HepG2 (cell line): ENCODE measurements around the gene AURKA. TPM values are rescaled to one million over a fixed set of nuclear protein-coding genes. Genes with fewer than 3 reads are reported as not detected.

Source experiments
- ARID5B ChIP-seq: IDR thresholded peaks from 2 replicates; pipeline ENCODE4 v1.4.0; 2020; ENCODE audit warnings: mild to moderate bottlenecking, missing genetic modification reagents
- EZH2 ChIP-seq: conservative IDR thresholded peaks from 2 replicates; pipeline ENCODE4 v1.6.1; 2012; ENCODE audit warnings: mild to moderate bottlenecking, low read depth, low read length, moderate library complexity
- KDM3A ChIP-seq: IDR thresholded peaks from 2 replicates; pipeline ENCODE4 v1.6.1; 2018; ENCODE audit warnings: low read depth, missing compliant biosample characterization
- KDM5A ChIP-seq: fragments of 200-600 bp; sonication (generic); IDR thresholded peaks from 2 replicates; pipeline ENCODE4 v1.7.0; 2018; ENCODE audit warnings: antibody characterized with exemption, mild to moderate bottlenecking, low read length, borderline replicate concordance
- POGZ ChIP-seq: sonication (generic); formaldehyde crosslinking; IDR thresholded peaks from 2 replicates; pipeline ENCODE4 v1.4.0; 2020; ENCODE audit warnings: mild to moderate bottlenecking, missing genetic modification reagents
- RAD21 ChIP-seq: fragments of 450-650 bp; formaldehyde crosslinking; IDR thresholded peaks from 2 replicates; pipeline ENCODE4 v1.5.0; 2020; ENCODE audit warnings: mild to moderate bottlenecking
- SIN3B ChIP-seq: fragments of 150-350 bp; IDR thresholded peaks from 2 replicates; pipeline ENCODE4 v1.6.1; 2014; ENCODE audit warnings: low read length
- STAG1 ChIP-seq: sonication (generic); formaldehyde crosslinking; IDR thresholded peaks from 2 replicates; pipeline ENCODE4 v1.4.0; 2020; ENCODE audit warnings: missing genetic modification reagents
- USF2 ChIP-seq, 2 experiments: sonication (generic) in 1 of 2; formaldehyde crosslinking in 1 of 2; IDR thresholded peaks; 2 replicates each; pipeline versions ENCODE4 v1.5.1 to v1.6.1; 2011 to 2020; ENCODE audit warnings: borderline replicate concordance in 1 of 2, low read depth in 1 of 2, low read length in 1 of 2, mild to moderate bottlenecking in 1 of 2, missing genetic modification reagents in 1 of 2, moderate library complexity in 1 of 2
- ZBTB40 ChIP-seq, 2 experiments: fragments of 450-650 bp in 1 of 2; sonication (generic) in 1 of 2; formaldehyde crosslinking in 1 of 2; IDR thresholded peaks; 2 replicates each; pipeline versions ENCODE4 v1.6.1 to v1.8.0; 2016 to 2022; ENCODE audit warnings: antibody characterized with exemption in 1 of 2, mild to moderate bottlenecking in 1 of 2, missing genetic modification reagents in 1 of 2
- ZFP36 ChIP-seq: fragments of 150-350 bp; IDR thresholded peaks from 2 replicates; pipeline ENCODE4 v1.6.1; 2018; ENCODE audit warnings: borderline replicate concordance, low read length, low read depth; ENCODE audit not compliant: partially characterized antibody
- ZFY ChIP-seq: sonication (generic); formaldehyde crosslinking; IDR thresholded peaks from 2 replicates; pipeline ENCODE4 v1.4.0; 2020; ENCODE audit warnings: missing genetic modification reagents
- polyA plus RNA-seq, 8 experiments: library from polyadenylated mRNA; depleted of rRNA in 3 of 8; stranded (reverse) in 7 of 8; unstranded in 1 of 8; fragments of >200 nt; fragmentation: Illumina TruSeq in 4 of 8; extraction: Trizol in 4 of 8; gene quantifications; 2 replicates each; pipeline versions ENCODE4 v1.2.1 to v1.2.3, GENCODE V29; 2011 to 2016; ENCODE audit warnings: low read depth in 4 of 8, missing spikeins in 1 of 8, mixed read lengths in 1 of 8; ENCODE audit not compliant: insufficient read depth in 1 of 8
- total RNA-seq, 5 experiments: library from RNA; depleted of rRNA; stranded (reverse); fragments of >200 nt; fragmentation: Illumina TruSeq; extraction: Trizol; gene quantifications; 2 replicates each; pipeline ENCODE4 v1.2.3, GENCODE V29; 2016; ENCODE audit warnings: low read depth in 1 of 5

Gene AURKA
- total and polyA plus RNA-seq, 2 of the 13 experiments (the other 11 are each of a cell fraction or from before 2014, with no cell fraction given) = 96.4 to 224 TPM

DNA sequence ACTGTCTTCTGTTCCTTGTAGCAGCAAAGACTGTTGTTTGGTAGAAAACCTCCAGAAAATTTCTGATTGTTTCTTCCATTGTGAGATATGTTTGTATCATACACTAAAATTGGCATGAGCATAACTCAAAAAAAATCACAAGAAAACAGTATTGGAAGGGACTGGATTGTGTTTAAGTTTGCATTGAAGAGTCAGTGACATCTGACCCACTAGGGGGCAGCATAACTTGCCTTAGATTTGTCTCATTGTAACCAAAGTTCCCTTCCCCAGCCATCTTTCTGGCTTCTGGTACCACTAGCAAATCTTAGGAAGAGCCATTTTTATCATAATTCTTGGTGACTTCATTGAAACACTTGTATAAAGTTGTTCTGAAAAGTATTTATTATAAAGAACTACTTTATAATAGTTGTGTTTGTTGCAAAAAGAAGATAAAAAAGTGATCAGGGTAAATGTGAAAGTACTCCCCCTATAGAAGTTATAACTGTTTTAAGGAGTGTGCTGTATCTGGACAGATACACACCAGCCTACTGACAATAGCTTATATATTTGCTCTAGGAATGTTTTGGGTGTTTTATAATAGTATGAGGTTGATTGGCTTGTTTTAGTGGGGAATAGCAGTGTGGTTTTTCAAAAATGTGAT lies 8.1 kb upstream of the AURKA start (continued):
- TF ChIP-seq ZBTB40 (IDR thresholded peaks at IDR 0.05) (no peak), ZBTB40 (CRISPR knock-in tag; IDR thresholded peaks at IDR 0.05) (no peak), ZFY (CRISPR knock-in tag) (no peak), RAD21 (CRISPR knock-in tag) (peak; percentile 52; the same call in 1 of the 2 replicates), ZFP36 (no peak), POGZ (0 out of 2 replicates have a peak, but pooled peaks have one; percentile 12), KDM5A (peak; percentile 31; the same call in 1 of the 2 replicates), USF2 (IDR thresholded peaks at IDR 0.05; ENCODE audit: low read depth, low read length) (no peak), USF2 (CRISPR knock-in tag; IDR thresholded peaks at IDR 0.05; ENCODE audit: borderline replicate concordance) (peak; percentile 21; the same call in 1 of the 2 replicates), SIN3B (0 out of 2 replicates have a peak, but pooled peaks have one; percentile 45), STAG1 (CRISPR knock-in tag) (peak; percentile 77), EZH2 (no peak), ARID5B (CRISPR knock-in tag) (peak; percentile 29; the same call in 1 of the 2 replicates), KDM3A (CRISPR knock-in tag) (no peak)
